ENCODE measurements around the gene PTGDR2.

GRCh38 chr11:60870733-60871377, 15.1 kb upstream of the PTGDR2 start:
- TF ChIP-seq CTCF (conservative IDR thresholded peaks at IDR 0.05) = no peak
- no peak for TF ChIP-seq ZFX (IDR thresholded peaks at IDR 0.05)

All from C4-2B (cell line).